ENCODE results near the gene ZNF296.
A peak's percentile ranks its signal among the peaks of the same experiment; 100 is the strongest.

The ZNF296 gene

DNA sequence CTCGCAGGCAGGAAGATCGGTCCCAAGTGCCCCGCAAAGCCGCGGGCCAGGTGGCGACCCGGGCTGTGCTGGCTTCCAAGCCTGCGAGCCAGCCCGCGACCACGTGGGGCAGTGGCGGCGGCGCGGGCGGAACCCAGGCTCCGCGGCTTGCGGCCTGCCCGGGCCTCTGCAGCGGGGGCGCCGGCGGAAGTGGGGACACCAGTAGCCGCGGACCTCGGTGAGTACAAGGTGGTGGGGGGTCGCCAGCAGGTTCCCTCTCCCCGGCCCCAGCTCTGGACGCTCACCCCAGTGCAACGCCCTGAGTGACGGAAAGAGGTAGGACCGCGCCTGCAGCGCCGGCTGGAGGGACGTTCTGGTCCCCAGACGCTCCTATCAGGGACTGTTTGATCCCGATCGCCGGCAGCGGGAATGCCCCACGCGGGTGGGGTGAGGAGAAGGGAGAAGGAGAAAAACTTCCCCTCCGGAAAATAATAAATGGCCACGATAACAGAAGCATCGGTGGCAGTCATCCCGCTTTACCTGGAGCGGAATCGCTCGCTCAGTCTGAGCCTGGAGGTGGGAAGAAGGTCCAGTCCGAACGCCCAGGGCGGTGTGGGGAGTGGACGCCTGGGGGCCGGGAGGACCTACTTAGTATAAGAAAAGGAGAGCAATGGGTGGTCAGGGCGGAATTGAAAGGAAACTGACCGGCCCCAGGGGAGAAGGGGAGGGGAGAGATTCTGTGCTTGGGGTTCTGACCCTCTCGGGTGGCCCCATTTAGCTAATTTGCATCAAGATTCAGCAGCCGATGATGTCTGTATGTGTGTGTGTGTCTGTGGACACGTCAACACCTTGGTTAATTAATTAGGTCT, 3.0 kb upstream of the ZNF296 start, which contains the start of gene GEMIN7:
TSS of gene GEMIN7 (plus strand) at position 198 of the 848 bp plus-strand sequence. CDS start 10,855 bp downstream, outside the sequence.
- peak; percentile 18 for DNase-seq

DNA sequence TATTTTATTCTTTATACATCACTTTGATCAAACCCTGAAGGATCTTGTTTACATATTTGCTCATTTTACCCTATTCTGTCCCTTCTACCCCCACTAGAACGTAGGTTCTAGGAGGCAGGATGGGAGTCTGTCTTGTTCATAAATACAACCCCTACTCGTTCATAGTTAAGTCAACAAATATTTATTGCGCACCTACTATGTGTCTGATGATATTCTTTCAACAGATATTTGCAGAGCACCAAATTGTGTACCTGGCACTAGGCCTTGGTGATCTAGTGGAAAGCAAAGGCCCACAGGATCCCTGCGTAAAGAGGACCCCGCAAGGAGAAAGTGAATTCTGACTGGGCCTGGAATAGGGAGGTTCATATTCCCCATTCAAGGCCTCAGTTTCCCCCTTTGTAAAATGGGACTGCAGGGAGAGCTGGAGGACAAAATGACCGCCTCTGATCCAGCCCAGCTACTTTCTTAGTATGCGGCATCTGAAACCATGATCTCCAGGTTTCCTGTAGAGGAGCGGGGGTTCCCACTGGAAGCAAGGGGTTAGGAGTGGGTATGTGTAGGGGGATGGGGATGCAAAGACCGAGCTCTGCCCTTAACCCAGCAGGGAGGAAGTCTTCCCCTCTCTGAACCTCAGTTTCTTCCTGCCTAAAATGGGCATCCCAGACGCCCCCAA, 2.2 kb upstream of the ZNF296 start:
- no peak for DNase-seq

DNA sequence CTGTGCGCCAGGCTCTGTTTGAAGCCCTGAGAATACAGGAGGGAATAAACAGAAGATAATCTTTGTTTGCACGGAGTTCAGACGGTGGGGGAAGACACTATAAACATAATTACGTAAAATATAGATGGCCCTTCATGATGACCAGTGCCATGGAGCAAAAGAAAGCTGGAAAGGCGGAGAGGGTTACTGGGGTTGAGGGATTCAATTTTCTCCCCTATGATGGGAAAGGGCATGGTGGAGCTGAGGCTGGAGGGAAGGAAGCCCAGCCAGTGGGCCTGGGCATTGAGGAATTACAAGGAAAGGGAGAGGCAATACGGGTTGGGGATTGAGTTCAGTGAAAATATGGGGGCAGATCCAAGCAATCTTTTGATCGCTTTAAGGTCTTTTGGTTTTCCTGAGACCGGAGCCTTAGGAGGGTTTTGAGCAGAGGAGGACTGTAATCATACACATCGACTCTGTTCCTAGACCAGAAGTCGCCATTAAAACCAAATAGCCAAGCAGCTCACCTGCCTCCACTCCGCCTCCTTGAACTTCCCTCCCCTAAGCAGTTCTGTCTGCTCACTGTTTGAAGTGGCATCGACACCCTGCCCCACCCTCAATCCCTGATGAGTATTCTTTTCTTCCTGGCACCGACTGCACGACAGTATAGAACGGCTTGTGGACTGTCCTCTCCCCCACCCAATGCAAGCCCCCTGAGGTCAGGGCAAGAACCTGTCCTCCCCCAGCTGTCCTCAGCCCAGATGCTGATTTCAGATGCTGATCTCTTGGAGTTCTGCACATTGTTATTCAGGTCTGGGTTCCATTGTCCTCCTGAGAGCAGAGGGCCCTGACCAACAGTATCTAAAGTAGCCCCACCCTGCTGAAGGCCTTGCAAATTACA, 813 bp upstream of the ZNF296 start:
- no peak for DNase-seq

GRCh38 chr19:45075301-45076028, 813 bp downstream of the ZNF296 start:
- DNase-seq, result no peak

DNA sequence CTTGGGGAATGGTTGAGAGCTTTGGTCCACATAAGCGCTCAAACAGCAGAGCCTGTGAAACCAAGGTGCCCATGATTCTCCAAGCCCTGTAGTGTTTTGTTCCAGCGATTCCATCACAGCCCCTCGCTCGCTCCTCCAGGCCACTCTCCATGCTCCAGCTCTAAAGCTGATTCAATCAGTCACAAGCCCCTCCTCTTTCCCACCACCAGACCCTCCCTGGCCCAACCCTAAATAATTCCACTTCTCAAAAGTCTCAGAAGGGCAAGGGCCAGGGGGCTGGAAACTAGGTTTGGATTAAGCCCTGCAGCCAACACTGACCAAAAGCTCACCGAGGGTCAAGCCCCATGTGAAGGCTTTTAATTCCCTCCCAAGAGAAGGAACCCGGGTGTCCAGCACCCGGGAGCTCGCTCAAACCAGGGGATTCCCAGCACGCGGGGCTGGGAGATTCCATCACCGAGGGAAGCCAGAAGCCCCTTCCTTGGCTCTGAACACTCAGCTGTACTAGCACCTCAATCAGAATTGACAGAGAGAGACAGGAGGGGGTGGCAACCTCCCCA, 1.5 kb downstream of the ZNF296 start:
- no peak for DNase-seq

- DNase-seq, result no peak
These were observed 4.1 kb downstream of the ZNF296 start for GRCh38 chr19:45071969-45072790.

DNA sequence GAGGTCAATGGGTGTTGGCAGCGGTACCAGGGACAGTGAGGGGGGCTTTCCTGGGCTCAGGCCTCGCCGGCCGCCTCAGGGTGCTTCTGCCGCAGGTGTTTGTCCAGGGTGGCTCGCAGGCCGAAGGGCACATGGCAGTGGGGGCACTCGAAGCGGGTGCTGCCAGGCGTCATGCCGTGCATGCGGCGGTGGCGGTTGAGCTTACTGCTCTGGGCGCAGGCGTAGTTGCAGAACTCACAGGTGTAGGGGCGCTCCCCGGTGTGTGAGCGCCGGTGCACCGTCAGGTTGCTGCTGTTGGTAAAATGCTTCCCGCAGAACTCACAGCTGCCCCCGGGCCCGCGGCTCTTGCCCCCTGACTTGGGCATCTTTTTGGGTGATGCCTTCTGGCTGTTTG, 4.7 kb downstream of the ZNF296 start:
- no peak for DNase-seq

DNA sequence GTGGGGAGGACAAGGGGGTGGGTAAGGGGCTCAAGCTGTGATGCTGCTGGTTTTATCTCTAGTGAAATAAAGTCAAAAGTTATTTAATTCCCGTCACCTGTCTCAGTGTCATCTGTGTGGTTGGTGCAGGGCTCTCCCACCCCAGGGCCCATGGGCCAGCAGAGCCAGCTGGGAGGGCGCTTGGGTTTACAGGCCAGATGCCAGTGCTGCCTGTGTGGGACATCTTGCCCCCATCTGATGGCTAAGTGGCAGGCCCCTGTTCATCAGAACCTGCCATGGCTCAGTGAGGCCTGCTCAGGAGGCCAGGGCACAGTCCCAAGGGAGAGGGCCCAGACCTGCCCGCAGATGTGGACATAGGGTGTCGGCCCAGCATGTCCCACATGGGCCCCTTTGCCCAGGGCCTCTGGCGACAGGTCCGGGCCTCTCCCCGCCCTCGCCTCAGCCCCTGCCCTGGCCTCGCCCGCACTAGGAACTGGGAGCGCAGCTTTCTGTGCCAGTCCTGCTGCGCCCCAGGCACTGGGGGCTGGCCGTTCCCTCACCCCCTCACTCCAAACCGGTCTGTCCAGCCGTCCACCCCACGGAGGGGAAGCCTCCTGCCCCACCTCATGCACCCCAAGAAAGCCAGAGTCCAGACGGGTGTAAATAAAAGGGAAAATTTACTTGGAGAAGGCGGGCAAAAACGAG, 5.3 kb downstream of the ZNF296 start:
- DNase-seq, result no peak

GRCh38 chr19:45070214-45070613, 6.1 kb downstream of the ZNF296 start:
- DNase-seq, result no peak

- DNase-seq, result no peak
These were observed 7.2 kb downstream of the ZNF296 start for GRCh38 chr19:45069056-45069455.

GRCh38 chr19:45068041-45068440, 8.2 kb downstream of the ZNF296 start:
- DNase-seq, result no peak

- DNase-seq, result no peak
These were observed 9.2 kb downstream of the ZNF296 start for GRCh38 chr19:45066921-45067661.

DNA sequence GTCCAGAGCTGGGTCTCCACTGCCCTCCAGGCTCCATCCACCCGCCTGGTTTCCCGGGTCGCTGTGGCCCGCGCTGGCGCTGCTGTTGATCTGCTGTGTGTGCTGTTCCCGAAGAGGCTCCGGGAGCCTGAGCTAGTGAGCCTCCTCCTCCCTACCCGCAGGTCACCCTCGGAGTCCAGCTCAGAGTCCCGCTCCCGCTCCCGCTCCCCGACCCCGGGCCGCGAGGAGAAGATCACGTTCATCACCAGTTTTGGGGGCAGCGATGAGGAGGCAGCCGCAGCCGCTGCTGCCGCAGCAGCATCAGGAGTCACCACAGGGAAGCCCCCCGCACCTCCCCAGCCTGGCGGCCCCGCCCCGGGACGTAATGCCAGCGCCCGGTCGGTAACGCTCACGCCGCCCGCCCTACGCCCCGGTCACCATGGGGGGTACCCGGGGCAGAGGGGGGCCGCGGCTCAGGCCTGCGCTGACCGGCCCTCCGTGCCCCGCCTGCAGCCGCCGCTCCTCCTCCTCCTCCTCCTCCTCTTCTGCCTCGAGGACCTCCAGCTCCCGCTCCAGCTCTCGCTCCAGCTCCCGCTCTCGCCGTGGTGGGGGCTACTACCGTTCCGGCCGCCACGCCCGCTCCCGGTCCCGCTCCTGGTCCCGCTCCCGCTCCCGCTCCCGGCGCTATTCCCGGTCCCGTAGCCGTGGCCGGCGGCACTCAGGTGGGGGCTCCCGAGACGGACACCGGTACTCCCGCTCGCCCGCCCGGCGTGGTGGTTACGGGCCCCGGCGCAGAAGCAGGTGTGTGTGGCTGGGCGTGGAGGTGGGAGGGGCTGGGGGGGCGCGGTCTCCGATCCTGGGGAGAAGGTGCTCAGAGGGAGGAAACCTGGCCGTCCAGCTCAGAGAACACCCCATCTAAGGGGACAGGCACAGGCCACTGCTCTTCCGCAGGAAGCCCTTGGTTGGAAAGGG, 12.2 kb downstream of the ZNF296 start:
- no peak for DNase-seq

DNA sequence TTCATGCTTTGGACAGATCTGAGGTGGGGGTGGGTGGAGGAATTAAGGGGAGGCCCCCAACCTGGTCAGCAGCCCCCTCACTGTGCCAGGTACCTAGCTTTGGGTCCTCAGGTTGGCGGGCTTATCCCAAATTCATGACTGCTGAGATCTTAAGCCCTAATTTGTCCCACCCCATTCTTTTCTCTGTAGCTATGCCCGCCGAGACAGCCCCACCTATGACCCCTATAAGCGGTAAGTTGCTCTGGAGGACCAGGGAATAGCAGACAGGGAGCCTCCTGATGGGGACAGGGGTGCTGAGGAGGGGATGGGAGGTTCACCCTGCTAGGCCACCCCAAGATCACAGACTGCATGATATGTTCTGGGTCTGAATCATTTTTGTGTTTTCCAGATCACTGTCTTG, 14.3 kb downstream of the ZNF296 start:
- no peak for DNase-seq

DNA sequence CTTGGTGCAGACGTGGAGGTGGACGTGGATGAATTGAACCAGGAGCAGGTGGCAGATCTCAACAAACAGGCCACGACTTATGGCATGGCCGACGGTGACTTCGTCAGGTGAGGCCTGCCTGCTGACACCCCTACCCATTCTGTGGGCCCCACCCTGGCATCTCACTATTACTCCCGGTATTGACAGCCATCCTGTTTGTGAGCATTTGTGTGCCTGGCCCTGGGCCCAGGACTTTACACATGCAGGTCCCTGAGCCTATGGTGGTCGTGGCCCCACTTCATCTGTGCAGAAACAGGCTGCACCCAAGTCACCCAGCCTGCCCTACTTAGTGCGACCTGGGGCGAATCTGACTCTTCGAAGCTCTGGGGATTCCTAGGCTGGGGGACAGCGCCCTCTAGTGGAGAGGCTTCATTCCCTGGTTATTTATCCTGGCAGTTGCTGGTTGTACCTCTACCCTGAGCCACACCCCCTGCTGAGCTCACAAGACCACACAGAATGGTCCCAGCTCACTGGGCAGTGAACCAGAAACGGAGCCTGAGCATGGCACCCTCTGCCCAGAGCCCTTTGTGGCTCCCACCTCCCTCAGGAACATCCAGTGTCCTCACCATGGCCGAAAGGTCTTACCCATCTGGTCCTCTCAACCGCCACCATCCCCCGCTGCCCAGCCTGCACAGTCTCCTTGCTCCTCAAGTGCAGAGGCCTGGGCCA, 16.9 kb downstream of the ZNF296 start:
- peak; percentile 17 for DNase-seq

DNA sequence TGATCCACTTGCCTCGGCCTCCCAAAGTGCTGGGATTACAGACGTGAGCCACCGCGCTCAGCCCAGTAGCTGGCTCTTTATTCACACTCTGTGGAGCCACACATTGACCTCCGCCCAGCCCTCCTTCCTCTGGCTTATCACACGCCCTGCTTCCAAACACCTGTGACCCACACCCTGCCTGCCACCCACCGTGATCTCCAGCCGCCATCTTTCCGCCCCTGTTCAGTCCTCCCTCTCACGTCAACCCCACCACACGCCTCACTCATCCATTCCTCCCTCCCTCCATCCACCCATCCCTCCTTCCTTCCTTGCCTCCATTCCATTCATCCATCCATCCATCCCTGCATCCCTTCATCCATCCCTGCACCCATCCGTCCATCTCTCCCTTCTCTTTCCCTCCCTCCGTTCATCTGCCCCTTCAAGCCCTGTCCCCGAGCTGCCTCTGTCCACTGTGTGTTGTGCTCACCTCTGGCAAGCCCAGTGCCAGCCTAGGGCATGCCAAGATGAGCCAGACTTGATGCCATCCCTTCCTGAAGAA, 17.6 kb downstream of the ZNF296 start:
- no peak for DNase-seq

GRCh38 chr19:45057444-45057843, 18.8 kb downstream of the ZNF296 start:
- no peak for DNase-seq

DNA sequence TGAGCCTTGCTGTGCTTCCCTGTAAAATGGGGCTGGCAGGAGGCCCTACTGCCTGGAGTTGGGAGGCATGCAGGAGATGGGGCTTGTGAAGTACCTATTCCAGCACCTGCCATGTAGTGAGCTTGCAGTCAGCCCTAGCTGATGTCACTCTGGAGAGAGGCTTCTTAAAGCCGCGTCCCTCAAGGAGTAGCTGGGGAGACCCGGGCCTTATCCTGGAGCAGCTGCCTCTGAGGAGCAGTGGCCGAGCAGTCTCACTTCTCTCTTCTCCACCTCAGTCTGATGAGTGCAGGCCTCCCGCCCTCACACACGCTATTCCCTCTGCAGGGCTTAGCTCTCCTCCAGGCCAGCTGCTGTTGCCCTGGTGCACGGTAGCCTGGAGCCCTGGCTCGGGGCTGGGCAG, 19.4 kb downstream of the ZNF296 start:
- DNase-seq, result no peak

Measured in NCI-H1092 (cell line).